HFF-Myc (cell line): ENCODE results near the gene SPEG.

Experiments
- DNase-seq: peaks from one replicate; pipeline ENCODE4 v3.0.0-alpha.2; 2011; ENCODE audit warnings: low read depth; ENCODE audit errors: extremely low read depth
- H3K4me3 ChIP-seq: replicated peaks from 2 replicates; pipeline ENCODE4 v1.5.1; 2011; ENCODE audit warnings: low read depth, mild to moderate bottlenecking, control low read depth, low read length
- TF ChIP-seq, protein P1 (sequence below): IDR thresholded peaks from 2 replicates; pipeline ENCODE4 v1.5.1; 2012; ENCODE audit warnings: mild to moderate bottlenecking, low read depth, low read length, control low read depth; ENCODE audit errors: missing control alignments

The SPEG gene

DNA sequence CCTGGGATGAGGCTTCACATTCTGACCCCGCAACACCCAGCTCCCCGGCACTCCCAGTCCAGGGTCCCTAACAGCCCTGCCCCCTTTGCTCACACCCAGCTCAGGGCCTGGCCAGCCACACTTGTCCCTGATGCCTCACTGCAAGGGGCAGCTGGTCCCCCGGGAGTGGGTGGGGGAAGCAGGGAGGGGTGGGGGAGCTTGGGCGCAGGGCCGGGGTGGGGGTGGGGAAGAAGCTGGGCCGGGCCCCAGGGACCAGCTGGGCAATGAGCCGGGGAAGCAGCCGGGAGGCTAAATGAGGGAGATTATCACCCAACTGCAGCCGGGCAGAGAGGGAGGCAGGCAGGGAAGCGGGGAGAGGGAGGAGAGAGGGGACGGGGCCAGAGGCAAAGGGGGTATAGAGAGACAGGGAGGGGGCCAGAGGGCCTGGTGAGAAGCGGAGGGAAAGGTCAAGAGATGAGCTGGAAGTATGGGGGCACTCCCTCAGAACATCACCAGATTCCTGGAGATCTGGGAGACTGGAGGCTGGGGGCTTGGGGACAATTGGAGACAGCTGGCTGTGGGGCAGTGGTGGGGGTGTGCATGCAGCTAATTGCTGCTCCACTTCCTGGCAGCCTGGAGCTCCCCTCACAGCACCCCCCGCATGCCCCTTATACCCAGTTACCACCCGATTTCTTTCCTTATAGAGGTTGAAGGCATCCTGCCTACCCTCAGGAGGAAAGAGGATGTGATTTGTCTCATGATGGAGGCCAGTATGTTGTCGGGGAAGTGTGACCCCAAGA is 77.1 kb downstream of the SPEG start:
- DNase-seq = no peak
- no peak overlapping the region for H3K4me3 ChIP-seq
- TF ChIP-seq, protein P1, sequence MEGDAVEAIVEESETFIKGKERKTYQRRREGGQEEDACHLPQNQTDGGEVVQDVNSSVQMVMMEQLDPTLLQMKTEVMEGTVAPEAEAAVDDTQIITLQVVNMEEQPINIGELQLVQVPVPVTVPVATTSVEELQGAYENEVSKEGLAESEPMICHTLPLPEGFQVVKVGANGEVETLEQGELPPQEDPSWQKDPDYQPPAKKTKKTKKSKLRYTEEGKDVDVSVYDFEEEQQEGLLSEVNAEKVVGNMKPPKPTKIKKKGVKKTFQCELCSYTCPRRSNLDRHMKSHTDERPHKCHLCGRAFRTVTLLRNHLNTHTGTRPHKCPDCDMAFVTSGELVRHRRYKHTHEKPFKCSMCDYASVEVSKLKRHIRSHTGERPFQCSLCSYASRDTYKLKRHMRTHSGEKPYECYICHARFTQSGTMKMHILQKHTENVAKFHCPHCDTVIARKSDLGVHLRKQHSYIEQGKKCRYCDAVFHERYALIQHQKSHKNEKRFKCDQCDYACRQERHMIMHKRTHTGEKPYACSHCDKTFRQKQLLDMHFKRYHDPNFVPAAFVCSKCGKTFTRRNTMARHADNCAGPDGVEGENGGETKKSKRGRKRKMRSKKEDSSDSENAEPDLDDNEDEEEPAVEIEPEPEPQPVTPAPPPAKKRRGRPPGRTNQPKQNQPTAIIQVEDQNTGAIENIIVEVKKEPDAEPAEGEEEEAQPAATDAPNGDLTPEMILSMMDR = no peak

- no peak overlapping the region for H3K4me3 ChIP-seq
- DNase-seq = no peak
- TF ChIP-seq, protein P1 = no peak
Observed at GRCh38 chr2:219512524-219513216, 78.0 kb downstream of the SPEG start.

DNA sequence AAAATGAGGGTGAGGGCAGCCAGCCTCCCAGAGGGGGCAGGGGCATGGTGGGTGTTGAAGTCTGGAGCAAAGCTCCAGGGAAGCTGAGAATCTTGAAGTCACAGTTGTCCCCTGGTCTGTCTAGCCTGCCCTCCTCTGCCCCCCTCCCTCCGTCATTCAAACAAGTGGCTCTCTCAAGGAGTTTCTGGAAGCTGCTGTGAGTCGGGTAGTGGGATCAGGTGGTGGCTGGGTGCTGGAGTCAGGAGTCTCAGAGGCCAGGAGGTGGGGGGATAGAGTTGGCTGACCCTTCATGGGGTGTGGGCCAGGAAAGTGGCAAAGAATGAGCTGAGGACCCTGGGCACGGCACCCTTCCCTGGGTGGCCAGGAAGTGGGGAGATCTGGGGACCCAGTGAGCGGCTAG is 79.1 kb downstream of the SPEG start:
- H3K4me3 ChIP-seq = no peak overlapping the region
- TF ChIP-seq, protein P1 = no peak
- no peak for DNase-seq

GRCh38 chr2:219514196-219514761 is 79.6 kb downstream of the SPEG start, which contains the start of gene ASIC4:
Gene ASIC4 (plus strand): TSS chr2:219514482. CDS start chr2:219514725, 243 bp downstream.
- TF ChIP-seq, protein P1 = no peak
- no peak for DNase-seq
- no peak within 1 kb of the TSS for H3K4me3 ChIP-seq

- no peak overlapping the region for H3K4me3 ChIP-seq
Observed at GRCh38 chr2:219514836-219515235, 80.2 kb downstream of the SPEG start.

GRCh38 chr2:219515874-219516629 is 81.4 kb downstream of the SPEG start:
- TF ChIP-seq, protein P1 = no peak
- DNase-seq = no peak
- no peak overlapping the region for H3K4me3 ChIP-seq

More at GRCh38 chr2:219514836-219515235, 80.2 kb downstream of the SPEG start:
- DNase-seq = no peak
- TF ChIP-seq, protein P1 = no peak
